ENCODE results near the gene FOXL1.
"Not testable (repeated sequence)": the region's sequence is repeated elsewhere in the genome, so short reads cannot be mapped to it uniquely, and the experiment has no call there.

The FOXL1 gene

DNA sequence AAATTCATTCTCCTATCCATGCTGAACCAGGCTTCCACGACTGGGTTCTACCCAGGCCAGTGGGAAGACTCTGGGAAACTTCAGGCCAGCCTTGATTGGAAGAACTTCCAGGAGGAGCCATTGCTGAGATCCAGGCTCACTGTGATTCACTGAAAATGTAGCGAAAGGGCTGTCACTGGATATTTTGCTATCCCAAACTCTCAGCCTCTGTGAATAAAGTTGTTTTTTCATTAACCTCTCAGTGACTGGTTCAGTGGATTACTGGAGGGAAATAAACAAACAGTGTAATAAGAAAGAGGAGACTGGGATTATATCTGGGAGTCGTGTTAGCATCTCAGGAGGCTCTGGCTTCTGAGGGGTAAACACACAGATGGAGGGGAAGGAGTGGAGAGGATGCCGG, 3.1 kb downstream of the FOXL1 start:
- DNase-seq (ENCODE audit: low spot score), result no peak

DNA sequence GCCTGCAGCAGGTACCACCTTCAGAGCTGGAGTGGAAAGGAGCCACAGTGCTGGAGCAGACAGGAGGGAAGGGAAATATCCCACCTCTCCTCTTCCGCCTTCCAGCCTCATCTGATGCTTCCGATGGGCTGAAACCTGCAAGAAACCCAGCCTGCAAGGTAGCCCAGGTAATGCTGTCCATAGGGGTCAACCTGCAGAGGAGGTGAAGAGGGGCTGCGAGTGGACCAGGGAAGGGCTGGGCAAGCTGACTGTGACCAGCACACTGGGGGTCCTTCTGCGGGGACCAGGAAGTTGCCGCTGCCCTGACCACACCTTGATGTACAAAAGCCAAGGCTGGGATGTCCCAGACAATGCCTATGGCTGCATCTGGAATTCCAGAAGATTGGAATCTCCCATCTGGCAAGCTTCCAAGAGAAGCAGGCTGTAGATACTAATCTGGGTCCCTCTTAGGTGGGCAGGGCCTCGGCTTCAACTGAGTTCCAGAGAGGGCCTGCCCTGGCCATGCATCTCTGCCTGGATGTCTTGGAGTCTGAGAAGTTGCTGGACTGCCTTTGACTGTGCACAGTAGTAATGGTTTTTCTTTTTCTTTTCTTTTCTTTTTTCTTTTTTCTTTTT, 5.8 kb downstream of the FOXL1 start:
- no peak for DNase-seq (ENCODE audit: low spot score)

DNA sequence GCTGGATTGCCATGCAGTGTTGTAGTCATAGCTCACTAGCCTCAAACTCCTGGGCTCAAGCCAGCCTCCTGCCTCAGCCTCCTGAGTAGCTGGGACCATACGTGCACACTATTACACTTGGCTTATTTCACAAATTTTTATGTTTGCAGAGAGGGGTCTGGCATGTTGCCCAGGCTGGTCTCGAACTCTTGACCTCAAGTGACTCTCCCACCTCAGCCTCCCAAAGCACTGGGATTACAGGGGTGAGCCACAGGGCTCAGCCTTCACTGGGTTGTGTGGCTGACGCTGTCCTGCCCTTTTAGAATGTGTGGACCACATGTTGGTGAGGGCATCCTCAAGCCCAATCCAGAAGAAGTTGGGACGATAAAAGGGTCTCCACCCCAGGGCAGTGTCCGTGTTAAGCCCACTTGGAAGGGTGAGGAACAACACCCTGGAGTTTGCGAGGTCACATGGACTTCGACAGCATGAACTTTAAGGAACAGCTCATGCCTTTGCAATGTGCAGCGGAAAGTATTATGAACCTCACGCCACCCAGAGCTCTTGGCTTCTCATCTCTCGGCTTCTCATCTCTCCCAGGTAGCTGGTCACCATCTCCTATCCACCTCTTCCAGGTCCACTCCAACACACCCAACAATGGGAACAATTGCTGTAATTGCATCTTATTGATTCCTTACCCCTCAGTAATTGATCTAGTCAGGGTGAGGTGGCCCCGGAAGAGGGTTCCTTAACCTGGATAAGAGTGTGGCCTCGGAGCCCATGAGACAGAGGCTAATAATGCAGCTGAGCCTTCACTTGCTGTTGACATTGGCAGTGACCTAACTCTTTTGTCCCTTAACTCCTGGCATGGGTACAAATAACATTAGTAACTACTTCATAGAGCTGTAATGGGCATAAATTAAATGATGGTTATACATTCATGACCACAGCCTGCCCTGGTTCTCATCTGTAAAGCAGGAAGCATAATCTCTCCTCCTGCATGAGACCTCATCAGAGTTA, 6.7 kb downstream of the FOXL1 start:
- DNase-seq (ENCODE audit: low spot score), result no peak

DNA sequence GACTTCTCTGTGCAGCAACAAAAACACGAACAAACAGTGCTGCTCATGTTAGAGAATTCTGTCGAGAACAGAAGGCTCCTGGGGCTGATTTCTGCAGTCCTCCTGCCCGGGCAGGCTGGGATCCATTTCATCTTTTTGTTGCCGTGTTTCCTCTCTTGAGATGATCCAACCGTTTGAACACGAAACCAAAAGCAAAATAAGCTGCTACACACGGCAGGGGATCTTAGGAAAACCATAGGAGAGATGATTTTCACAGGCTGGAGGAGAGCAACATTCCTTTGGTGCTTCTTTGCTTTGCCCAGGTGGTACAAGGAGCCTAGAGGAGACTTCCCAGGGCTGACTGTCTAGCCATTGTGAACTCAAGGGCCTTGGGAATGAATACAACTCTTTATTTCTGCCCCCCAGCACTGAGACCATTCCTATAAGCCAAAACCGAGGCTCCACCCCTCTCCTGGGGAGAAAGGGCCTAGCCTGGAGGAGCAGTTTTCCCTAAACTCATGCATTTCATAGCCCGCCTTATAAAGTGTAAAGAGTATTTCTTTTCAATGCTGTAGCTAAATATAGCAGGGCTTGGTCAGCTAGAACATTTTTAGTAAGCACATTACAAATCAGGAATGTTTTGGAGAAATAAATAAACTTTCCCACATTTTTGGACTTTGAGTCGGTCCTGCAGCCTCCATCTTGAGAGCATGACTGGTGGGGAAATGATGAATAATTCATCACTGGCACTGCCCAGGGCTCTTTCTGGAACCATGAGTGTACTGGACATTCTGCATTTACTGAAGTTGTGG, 7.7 kb downstream of the FOXL1 start:
- no peak for DNase-seq (ENCODE audit: low spot score)

DNA sequence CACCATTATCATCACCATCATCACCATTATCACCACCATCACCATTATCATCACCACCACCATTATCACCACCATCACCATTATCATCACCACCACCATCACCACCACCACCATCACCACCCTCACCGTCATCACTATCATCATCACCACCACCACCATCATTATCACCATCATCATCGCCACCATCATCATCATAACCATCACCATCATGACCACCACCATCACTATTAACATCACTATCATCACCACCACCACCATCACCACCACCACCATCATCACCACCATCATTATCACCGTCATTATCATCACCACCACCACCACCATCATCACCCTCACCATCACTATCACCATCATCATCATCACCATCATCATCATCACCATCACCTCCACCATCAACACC, 9.1 kb downstream of the FOXL1 start:
- no peak for DNase-seq (ENCODE audit: low spot score)

DNA sequence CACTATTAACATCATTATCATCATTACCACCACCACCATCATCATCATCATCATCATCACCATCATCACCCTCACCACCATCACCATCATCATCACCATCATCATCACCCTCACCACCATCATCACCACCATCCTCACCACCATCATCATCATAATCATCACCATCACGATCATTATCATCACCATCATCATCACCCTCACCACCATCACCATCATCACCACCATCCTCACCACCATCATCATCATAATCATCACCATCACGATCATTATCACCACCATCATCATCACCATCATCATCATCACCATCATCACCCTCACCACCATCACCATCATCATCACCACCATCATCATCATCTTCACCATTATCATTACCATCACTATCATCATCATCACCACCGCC, 9.6 kb downstream of the FOXL1 start:
- not testable (repeated sequence) for DNase-seq (ENCODE audit: low spot score)

DNA sequence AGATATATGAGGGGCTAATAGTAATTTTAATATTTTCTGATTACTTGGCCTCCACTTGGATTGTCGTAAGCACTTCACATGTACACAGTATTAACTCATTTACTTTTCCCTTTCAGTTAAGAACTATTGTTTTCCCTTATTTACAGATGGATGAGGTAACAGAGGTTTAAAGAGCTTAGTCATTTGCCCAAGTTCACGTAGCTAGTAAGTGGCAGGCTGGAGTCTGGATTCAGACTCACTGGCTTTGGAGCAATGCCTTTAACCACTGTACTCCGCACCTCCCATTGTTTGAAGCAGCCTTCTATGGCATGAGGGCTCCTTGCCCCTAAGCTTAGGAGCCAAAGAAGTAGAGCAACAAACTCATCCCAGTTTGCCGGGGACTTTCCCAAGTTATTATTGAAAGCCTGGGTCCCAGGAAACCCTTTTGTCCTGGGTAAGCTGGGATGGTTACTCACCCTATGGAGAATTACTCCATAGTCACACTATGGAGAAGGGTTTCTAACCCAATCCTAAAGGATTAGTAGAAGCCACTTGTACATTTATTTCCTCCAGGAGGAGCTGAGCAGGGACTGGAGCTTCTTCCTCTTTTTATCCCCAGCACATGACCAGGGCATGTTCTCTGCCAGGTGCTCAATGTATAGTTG, 12.3 kb downstream of the FOXL1 start:
- no peak for DNase-seq (ENCODE audit: low spot score)

DNA sequence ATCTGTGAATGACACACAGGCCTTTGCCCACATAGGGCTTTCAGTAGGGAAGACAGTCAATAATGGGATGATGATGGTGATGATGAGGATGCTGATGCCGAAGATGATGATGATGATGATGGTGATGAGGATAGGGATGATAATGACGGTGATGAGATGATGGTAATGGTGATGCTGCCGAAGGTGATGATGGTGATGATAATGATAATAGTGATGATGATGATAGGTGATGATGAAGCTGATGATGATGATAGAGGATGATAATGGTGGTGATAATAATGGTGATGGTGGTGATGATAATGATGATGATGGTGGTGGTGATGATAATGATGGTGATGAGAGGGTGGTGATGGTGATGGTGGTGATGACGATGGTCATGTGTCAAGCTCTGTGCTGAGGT, 12.9 kb downstream of the FOXL1 start:
- no peak for DNase-seq (ENCODE audit: low spot score)

DNA sequence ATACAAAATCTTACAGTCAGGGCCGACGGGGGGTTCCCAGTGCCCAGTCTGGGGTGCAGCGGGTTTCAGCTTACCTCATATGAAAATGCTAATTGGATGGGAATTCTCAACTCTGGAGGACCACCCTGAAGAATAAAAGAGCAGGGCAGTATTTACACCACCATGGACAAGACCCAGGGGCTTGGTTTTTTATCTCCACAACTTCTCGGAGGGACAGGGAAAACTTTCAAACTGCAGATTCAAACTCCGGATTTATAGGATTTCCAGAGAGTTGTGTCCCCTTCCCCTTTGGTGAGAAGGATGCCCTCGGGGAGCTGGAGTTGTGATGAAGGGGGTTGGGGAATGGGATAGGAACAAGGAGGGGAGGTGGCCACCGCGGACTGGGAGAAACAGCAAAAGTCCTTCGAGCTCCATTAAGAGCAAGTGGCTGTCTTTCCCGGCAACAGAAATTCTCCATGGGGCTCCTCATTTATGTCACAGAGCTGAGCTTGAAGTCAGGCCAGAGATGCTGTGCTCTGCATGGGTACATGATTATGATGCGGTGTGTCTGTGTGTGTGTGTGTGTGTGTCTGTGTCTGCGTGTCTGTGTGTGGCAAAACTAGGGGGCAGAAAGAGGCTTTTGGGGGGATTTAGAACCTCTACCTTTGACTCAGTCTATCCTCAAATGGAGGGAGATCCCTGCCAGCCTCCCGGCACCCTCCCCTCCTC, 15.7 kb downstream of the FOXL1 start:
- DNase-seq (ENCODE audit: low spot score), result no peak

DNA sequence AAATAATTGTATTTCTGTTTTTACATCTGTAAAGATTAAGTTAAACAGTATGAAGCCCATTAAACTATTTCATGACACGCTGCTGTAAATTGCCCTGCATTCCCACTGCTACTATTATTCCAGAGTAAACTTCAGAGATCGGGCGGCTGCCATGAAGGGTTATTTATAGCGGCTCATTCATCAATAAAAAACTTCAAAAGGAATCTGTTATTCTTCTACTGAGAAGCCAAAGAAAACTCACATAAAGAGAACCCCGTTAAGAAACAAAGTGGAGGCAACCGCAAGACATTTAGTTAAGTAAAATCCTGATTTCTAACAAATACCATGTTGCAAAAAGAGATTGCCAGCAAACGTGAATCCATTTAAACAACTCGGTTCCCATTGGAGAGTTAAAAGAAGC, 16.4 kb downstream of the FOXL1 start:
- no peak for DNase-seq (ENCODE audit: low spot score)

DNA sequence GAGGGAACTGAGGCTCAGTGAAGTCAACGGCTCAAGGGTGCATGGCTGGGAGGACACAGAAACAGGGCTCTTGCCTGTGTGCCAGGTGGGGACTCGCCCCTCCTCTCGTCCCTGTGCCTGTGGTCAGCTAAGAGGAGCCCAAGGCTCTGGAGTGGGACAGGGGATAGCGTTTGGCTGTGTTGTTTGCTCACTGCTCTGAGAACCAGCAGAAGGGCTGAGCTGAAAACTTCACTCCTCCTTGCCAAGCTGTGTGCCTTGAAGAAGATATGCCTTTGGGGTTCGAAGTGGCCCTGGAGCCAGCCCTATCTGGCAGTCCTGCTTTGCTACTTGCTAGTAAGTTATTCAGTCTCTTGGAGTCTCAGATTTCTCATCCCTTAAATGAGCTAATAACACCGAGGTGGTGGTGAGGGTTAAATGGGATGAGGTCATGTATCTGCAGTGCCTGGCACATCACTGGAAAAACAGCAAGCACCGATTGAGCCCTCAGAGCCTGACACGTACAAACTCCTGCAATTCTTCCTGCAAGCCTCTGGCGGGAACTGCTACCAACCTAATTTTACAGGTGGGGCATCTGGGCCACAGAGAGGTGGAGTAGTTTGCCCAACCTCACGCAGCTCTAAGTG, 17.7 kb downstream of the FOXL1 start:
- no peak for DNase-seq (ENCODE audit: low spot score)

DNA sequence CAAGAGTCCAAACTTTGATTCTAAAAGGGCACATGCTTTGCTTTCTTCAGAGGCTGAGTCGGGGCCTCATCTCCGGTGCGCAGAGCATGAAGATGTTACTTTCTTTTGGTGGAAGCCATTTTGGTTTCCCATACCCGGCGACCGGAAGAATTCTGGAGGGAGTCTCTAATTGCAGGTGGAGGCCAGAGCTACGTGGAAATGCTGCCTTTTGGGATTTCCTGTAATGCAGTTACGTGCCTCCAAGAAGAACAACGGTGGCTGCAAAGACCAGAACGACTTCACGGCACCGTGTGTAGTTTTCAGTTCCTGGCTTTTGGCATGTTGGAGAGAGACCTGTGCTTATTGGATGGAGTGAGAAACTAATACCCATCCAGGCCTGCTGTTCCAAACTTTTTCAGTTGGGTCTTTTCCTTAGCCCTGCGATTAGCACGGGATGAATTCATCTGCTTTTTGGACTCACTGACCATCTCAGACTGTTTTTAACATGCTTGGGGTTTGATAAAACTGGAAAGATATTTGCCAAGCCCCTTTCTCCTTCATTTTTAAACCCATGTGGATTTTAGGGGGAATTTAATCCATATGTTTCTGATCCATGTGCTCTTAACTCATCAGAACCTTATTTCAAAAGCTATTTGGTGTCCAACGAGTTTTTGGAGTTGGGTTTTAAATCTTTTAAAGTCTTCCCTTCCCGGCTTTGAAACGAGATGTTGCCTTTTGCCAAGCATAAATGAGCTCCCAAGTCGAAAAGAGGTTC, 19.0 kb downstream of the FOXL1 start:
- DNase-seq (ENCODE audit: low spot score), result no peak

DNA sequence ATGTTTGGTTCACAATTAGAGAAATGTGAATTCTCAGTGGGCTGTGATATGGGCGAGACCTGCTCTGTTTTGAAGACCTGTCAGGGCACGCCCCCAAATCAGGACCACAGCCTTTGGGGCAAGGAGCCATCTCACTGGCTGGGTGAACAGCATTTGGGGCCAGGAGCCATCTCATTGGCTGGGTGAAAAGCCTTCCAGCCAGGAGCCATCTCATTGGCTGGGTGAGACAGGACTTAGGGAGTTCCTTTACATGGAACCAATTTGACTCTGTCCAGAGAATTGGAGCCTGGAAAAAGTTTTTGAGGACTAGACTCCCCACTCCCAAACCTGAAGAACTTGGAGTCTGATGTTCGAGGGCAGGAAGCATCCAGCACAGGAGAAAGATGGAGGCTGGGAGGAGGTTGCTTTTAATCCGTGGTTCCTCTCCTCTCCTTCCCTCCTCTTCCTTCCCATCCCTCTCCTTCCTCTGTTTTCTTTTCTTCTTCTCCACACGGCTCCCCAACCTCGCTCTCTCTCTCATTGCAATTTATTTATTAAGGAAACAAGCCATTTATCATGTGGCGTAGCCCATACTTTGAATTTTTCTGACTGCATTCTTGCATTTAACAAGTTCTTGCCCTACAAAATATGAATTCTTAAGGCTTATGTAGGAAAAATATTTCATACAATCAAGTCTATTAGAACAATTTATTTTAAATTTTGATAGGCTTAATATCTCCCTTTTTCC, 19.7 kb downstream of the FOXL1 start:
- no peak for DNase-seq (ENCODE audit: low spot score)

DNA sequence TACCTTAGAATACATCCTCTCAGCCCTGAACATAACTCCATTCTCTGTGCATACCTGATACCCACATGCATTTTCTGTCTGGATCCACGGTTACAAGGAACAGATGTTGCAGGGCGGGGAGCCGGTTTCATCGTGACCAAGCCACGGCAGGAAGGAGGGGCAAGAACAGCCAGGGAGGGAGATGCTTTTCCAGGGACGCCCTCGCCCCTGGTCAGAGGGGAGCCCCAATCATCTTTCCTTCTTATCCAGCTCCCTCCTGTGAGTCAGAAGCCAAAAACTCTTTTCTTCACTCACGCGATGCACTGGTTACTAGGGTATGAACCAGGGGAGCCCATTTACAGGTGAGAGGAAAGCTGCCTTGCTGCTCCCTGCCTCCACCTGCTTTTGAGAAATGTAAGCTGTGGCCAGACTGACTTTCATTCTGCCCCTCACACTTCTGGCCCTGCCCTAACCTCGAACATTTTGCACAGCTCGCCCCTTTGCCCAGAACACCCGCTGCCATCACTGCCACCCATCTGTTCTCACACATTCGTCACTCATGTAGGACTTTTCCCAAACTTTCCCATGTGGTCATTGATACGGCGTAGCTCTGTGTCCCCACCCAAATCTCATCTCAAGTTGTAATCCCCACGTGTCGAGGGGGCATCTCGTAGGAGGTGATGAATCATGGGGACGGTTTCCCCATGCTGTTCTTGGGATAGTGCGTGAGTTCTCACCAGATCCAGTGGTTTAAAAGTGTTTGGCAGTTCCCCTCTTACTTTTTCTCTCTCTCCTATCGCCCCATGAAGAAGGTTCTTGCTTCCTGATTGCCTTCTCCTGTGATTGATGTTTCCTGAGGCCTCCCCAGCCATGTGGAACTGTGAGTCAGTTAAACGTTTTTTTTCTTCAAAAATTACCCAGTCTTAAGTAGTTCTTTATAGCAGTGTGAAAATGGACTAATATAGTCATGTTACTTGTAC, 20.5 kb downstream of the FOXL1 start:
- DNase-seq (ENCODE audit: low spot score), result no peak

DNA sequence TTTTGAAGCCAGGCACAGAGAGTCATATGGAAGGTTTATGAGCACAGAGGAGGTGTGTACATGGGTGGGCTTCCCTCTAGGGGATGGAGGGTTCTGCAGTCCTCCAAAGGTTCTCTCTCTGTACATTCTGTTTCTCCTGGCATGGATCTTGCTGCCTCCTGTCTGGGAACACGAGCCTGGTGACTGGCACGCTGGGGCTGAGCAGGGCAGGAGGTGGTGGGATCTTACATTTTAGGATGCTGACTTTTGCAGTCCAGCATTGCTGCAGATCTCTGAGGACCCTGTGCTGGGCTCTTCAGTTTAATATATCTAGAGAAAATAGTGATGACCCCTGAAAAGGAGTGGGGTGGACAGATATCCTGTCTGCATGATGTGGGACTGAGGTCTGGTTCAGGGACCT, 23.0 kb downstream of the FOXL1 start:
- no peak for DNase-seq (ENCODE audit: low spot score)

DNA sequence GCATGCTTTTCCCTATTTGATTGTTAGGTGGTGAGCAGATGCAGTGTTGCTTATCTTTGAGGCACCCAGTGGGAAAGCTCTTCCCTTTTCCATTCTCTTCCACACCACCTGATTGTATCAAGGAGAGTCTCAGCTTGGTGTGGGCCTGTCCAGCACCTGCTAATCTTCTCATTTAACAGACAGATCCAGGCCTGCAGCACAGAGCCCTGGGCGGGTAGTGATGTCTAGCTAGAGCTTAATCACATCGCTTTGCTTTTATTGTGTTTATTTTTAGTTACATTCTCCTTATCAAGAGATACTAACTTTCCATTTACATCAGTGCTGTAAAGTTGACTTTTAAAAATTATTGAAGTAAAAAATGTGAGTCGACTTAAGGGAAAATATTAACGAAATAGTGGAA, 24.2 kb downstream of the FOXL1 start:
- no peak for DNase-seq (ENCODE audit: low spot score)

DNA sequence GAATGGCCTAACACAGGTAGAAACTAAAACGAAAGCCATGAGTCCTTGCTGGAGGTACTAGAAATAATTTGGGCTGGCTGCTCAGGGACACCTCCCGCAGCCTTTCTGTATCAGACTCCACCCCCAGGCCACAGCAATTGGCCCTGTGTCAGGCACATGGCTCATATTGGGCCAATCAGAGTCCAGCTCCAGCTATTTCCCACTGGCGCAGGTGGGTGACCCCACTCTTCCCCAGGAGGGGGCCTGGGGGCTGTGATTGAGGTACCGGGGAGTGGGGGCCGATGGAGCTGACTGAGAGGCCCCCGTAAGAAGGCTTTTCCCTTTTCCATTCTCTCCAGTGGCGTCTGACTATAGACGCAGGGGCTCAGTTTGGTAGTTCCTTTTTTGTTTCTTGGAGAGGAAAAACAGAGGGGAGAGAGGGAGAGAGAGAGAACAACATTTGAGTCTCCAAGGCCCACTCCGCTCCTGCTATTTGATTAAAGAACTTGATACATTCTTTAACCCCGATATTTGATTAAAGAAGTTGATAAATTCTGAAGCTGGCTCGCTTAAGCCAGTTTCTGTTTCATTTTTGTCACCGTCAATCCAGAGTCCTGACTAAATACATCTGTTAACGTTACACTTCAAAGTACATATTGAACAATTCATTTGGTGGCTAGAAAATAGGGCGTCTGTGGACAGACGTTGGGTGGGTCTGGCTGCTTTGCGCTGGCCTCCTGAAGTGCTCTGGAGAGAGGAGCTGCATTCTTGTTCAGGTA, 26.3 kb downstream of the FOXL1 start:
- DNase-seq (ENCODE audit: low spot score), result no peak

DNA sequence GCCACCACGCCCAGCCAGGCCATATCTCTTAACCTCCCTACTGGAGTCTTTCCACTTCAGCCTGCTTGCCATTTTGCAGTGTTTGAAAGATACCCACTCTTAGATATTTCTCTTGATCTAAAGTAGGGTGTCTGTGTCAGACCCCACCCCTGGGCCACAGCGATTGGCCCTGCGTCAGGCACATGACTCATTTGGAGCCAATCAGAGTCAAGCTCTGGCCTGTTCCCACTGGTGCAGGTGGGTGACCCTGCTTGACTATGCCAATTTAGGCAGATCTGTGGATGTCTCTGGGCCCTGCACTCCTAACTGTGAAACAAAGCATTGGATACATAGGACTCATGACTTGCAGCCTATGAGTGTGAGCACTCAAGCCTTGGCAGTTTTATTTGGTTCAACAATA, 27.6 kb downstream of the FOXL1 start:
- no peak for DNase-seq (ENCODE audit: low spot score)
